SKM-1 (cell line): ENCODE data around the gene CTXND1.
A peak's percentile ranks its signal among the peaks of the same experiment; 100 is the strongest.
"Not testable (repeated sequence)": the region's sequence is repeated elsewhere in the genome, so short reads cannot be mapped to it uniquely, and the experiment has no call there.

Source experiments
- DNase-seq: peaks from one replicate; lab custom pipeline; 2025; ENCODE audit not compliant: unreplicated experiment; lab: John Stamatoyannopoulos, UW

The CTXND1 gene

GRCh38 chr15:80161468-80162016 is 90.5 kb downstream of the CTXND1 start:
- no peak for DNase-seq

- DNase-seq = peak; percentile 85
Observed at GRCh38 chr15:80160570-80161156, 91.3 kb downstream of the CTXND1 start.

GRCh38 chr15:80159811-80160569 is 92.0 kb downstream of the CTXND1 start:
- DNase-seq = no peak

- no peak for DNase-seq
Observed at GRCh38 chr15:80159301-80159700, 92.7 kb downstream of the CTXND1 start.

GRCh38 chr15:80157215-80157614 is 94.8 kb downstream of the CTXND1 start:
- no peak for DNase-seq

- DNase-seq = no peak
Observed at GRCh38 chr15:80156176-80156720, 95.8 kb downstream of the CTXND1 start.

GRCh38 chr15:80155378-80156175 is 96.4 kb downstream of the CTXND1 start:
- DNase-seq = not testable (repeated sequence)

GRCh38 chr15:80155001-80155377 is 97.0 kb downstream of the CTXND1 start:
- no peak for DNase-seq

- DNase-seq = no peak
Observed at GRCh38 chr15:80154336-80154735, 97.7 kb downstream of the CTXND1 start.

- DNase-seq = no peak
Observed at GRCh38 chr15:80153900-80154299, 98.1 kb downstream of the CTXND1 start.

- DNase-seq = no peak
Observed at GRCh38 chr15:80152896-80153876, 98.8 kb downstream of the CTXND1 start, which contains the start of gene FAH. Gene FAH, plus strand, starts transcription at chr15:80152999. Its CDS starts 56 bp downstream, at chr15:80153055.

- DNase-seq = peak; percentile 78
Observed at GRCh38 chr15:80152180-80152895, 99.7 kb downstream of the CTXND1 start.

GRCh38 chr15:80151576-80151975 is 100.4 kb downstream of the CTXND1 start:
- no peak for DNase-seq

GRCh38 chr15:80151148-80151547 is 100.9 kb downstream of the CTXND1 start:
- DNase-seq = no peak
